SK-N-SH treated with all-trans-retinoic acid at 6 μM for 48 hours (cell line): ENCODE measurements around the gene GRIK2.

Source experiments
- ARNTL ChIP-seq: fragments of 450-650 bp; formaldehyde crosslinking; IDR thresholded peaks from 2 replicates; pipeline ENCODE4 v1.5.0; 2020; ENCODE audit warnings: low read depth, mild to moderate bottlenecking, moderate library complexity, borderline replicate concordance
- TF ChIP-seq, protein P1 (sequence below): fragments of 250-450 bp; sonication (Bioruptor Pico); IDR thresholded peaks from 2 replicates; pipeline ENCODE4 v1.5.1; 2020; ENCODE audit warnings: low read depth, mild to moderate bottlenecking, moderate library complexity

GRCh38 chr6:101803136-101803535, 409.6 kb downstream of the GRIK2 start:
- no peak for TF ChIP-seq ARNTL (CRISPR knock-in tag)
- TF ChIP-seq, protein P1, sequence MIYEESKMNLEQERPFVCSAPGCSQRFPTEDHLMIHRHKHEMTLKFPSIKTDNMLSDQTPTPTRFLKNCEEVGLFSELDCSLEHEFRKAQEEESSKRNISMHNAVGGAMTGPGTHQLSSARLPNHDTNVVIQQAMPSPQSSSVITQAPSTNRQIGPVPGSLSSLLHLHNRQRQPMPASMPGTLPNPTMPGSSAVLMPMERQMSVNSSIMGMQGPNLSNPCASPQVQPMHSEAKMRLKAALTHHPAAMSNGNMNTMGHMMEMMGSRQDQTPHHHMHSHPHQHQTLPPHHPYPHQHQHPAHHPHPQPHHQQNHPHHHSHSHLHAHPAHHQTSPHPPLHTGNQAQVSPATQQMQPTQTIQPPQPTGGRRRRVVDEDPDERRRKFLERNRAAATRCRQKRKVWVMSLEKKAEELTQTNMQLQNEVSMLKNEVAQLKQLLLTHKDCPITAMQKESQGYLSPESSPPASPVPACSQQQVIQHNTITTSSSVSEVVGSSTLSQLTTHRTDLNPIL (CRISPR knock-in tag) = no peak
